GM12873 (cell line): ENCODE results near the gene MYO9B.

Source experiments
- TF ChIP-seq, protein P1 (sequence below): IDR thresholded peaks from 2 replicates; pipeline ENCODE4 v1.5.1; 2012; ENCODE audit warnings: low read depth, mild to moderate bottlenecking, moderate library complexity, low read length, control low read depth; ENCODE audit not compliant: insufficient read depth; ENCODE audit errors: missing control alignments

The MYO9B gene

DNA sequence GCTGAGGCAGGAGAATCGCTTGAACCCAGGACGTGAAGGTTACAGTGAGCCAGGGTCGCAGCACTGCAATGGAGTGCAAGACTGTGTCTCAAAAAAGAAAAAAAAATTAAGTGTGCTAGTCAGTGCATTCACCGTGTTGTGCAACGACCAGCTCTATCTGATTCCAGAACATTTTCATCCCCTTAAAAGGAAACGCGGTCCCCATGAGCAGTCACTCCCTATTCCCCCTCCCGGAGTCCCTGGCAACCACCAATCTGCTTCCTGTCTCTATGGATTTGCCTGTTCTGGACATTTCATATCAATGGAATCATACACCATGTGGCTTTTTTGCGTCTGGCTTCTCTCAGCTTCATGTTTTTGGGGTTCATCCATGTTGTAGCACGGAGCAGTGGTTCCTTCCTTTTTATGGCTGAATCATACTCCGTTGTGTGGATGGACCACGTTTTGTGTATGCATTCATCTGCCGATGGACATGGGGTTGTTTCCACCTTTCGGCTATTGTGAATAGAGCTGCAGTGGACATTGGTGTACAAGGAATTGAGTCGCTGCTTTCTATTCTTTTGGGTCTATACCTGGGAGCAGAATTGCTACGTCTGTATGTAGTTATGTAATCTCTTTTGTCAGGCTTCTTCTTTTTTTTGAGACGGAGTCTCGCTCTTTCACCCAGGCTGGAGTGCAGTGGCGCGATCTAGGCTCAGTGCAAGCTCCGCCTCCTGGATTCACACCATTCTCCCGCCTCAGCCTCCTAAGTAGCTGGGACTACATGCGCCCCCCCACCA, 19.8 kb downstream of the MYO9B start:
- TF ChIP-seq, protein P1, sequence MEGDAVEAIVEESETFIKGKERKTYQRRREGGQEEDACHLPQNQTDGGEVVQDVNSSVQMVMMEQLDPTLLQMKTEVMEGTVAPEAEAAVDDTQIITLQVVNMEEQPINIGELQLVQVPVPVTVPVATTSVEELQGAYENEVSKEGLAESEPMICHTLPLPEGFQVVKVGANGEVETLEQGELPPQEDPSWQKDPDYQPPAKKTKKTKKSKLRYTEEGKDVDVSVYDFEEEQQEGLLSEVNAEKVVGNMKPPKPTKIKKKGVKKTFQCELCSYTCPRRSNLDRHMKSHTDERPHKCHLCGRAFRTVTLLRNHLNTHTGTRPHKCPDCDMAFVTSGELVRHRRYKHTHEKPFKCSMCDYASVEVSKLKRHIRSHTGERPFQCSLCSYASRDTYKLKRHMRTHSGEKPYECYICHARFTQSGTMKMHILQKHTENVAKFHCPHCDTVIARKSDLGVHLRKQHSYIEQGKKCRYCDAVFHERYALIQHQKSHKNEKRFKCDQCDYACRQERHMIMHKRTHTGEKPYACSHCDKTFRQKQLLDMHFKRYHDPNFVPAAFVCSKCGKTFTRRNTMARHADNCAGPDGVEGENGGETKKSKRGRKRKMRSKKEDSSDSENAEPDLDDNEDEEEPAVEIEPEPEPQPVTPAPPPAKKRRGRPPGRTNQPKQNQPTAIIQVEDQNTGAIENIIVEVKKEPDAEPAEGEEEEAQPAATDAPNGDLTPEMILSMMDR: no peak

DNA sequence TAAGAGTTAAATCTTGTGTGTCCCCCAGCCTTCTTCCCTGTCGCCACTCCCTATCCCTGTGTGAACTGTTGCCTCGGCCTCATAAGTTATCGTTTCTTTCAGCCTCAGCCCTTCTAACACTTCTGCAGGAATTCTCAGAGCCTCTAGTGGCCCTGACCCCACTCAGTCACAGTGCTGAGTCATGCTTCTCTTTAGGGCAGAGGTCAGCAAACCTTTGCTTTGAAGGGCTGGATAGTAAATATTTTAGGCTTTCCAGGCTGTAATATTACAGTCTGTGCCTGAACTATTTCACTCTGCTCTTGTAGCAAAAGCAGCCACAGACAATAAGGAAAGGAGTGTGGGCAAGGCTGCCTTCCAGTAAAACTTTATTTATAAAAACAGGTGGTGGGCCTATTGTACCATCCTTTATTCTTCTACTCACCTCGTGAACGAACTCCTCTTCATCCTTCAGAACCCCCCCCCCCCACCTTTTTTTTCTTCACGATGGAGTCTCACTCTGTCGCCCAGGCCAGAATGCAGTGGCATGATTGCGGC, 22.1 kb downstream of the MYO9B start:
- TF ChIP-seq, protein P1: no peak

GRCh38 chr19:17098326-17098725, 22.7 kb downstream of the MYO9B start:
- TF ChIP-seq, protein P1: no peak

- TF ChIP-seq, protein P1: no peak
Measured at GRCh38 chr19:17101686-17102628, 26.4 kb downstream of the MYO9B start.

DNA sequence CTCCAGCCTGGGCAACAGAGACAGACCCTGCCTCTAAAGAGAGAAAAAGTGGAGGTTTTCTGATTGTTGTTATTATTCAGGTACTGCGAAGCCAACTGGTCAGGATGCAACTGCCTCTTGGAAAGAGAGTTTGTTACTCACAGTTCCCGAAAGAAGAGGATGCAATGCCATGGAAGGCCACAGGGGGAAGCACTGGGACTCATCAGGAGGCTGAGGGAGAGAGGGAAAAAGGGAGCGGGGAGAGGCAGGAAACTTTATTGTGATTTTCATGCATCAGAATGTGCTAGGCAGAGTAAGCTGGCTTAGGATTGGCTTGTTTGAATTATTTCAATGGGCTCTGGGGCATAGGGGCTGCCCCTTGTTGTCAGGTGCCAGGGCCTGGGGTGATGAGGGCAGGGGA, 27.6 kb downstream of the MYO9B start:
- TF ChIP-seq, protein P1: peak; percentile 73

GRCh38 chr19:17104679-17105078, 29.1 kb downstream of the MYO9B start:
- TF ChIP-seq, protein P1: no peak

DNA sequence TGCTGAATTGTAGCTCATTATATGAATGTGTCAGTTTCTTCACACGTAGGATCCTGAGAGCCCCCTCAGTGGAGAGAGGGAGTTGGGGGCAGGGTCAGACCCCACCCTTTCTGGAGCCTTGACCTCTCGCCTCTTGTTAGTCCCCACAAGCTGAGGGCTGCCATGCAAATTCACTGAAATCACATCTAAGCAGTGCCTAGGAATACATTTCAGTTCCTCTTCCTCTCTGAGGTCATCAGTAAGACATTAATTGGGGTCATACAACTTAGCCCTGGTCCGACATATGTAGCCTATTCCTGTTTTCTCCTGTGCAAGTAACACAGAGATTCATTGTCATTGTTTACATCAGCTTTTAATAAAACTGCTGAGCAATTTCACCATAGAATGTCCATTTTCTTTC, 30.0 kb downstream of the MYO9B start:
- TF ChIP-seq, protein P1: no peak
